SK-N-SH treated with all-trans-retinoic acid at 6 μM for 48 hours (cell line): Measurements from ENCODE around the gene CADM2.
"Not testable (repeated sequence)": the region's sequence is repeated elsewhere in the genome, so short reads cannot be mapped to it uniquely, and the experiment has no call there.

Experiments used
- ATAC-seq: fragments of 200-7000 bp; cut with Tn5 transposase; 3 replicates; pipeline ENCODE4 v1.9.1; 2020; ENCODE audit warnings: mild to moderate bottlenecking, moderate library complexity
- ARNTL ChIP-seq: fragments of 450-650 bp; formaldehyde crosslinking; IDR thresholded peaks from 2 replicates; pipeline ENCODE4 v1.5.0; 2020; ENCODE audit warnings: low read depth, mild to moderate bottlenecking, moderate library complexity, borderline replicate concordance
- BACH2 ChIP-seq: fragments of 250-450 bp; sonication (Bioruptor Pico); IDR thresholded peaks from 2 replicates; pipeline ENCODE4 v1.9.0; 2021; ENCODE audit warnings: mild to moderate bottlenecking, borderline replicate concordance
- CSDC2 ChIP-seq: fragments of 250-450 bp; sonication (Bioruptor Pico); IDR thresholded peaks from 2 replicates; pipeline ENCODE4 v1.5.0; 2020; ENCODE audit warnings: mild to moderate bottlenecking, moderate library complexity
- ESRRG ChIP-seq: fragments of 250-450 bp; sonication (Bioruptor Pico); IDR thresholded peaks from 2 replicates; pipeline ENCODE4 v1.6.1; 2021; ENCODE audit warnings: mild to moderate bottlenecking
- GLIS3 ChIP-seq: fragments of 250-450 bp; sonication (Bioruptor Pico); IDR thresholded peaks from 2 replicates; pipeline ENCODE4 v1.5.0; 2020; ENCODE audit warnings: mild to moderate bottlenecking, moderate library complexity
- ISL1 ChIP-seq: fragments of 250-450 bp; sonication (Bioruptor Pico); IDR thresholded peaks from 2 replicates; pipeline ENCODE4 v2.1.2; 2022; ENCODE audit warnings: mild to moderate bottlenecking, moderate library complexity
- OSR1 ChIP-seq: fragments of 250-450 bp; sonication (Bioruptor Pico); IDR thresholded peaks from 2 replicates; pipeline ENCODE4 v1.8.0; 2022; ENCODE audit warnings: moderate library complexity, mild to moderate bottlenecking, inconsistent platforms
- PPARA ChIP-seq: fragments of 250-450 bp; sonication (Bioruptor Pico); IDR thresholded peaks from 2 replicates; pipeline ENCODE4 v1.5.0; 2020; ENCODE audit warnings: mild to moderate bottlenecking, borderline replicate concordance
- RARB ChIP-seq: fragments of 250-450 bp; sonication (Bioruptor Pico); IDR thresholded peaks from 2 replicates; pipeline ENCODE4 v1.8.0; 2021; ENCODE audit warnings: mild to moderate bottlenecking, moderate library complexity
- SNAI2 ChIP-seq: fragments of 250-450 bp; sonication (Bioruptor Pico); IDR thresholded peaks from 2 replicates; pipeline ENCODE4 v1.5.0; 2020; ENCODE audit warnings: mild to moderate bottlenecking, moderate library complexity
- TCF4 ChIP-seq: fragments of 250-450 bp; sonication (Bioruptor Pico); IDR thresholded peaks from 2 replicates; pipeline ENCODE4 v1.8.0; 2021; ENCODE audit warnings: mild to moderate bottlenecking, moderate library complexity, borderline replicate concordance
- TOX ChIP-seq: fragments of 250-450 bp; sonication (Bioruptor Pico); IDR thresholded peaks from 2 replicates; pipeline ENCODE4 v1.8.0; 2021; ENCODE audit warnings: mild to moderate bottlenecking, moderate library complexity, borderline replicate concordance
- ZC3H10 ChIP-seq: fragments of 250-450 bp; sonication (Bioruptor Pico); IDR thresholded peaks from 2 replicates; pipeline ENCODE4 v1.5.1; 2021; ENCODE audit warnings: mild to moderate bottlenecking, moderate library complexity
- ZFP3 ChIP-seq: fragments of 250-450 bp; sonication (Bioruptor Pico); IDR thresholded peaks from 2 replicates; pipeline ENCODE4 v1.5.0; 2020; ENCODE audit warnings: mild to moderate bottlenecking, moderate library complexity
- ZFP30 ChIP-seq: fragments of 450-650 bp; formaldehyde crosslinking; IDR thresholded peaks from 2 replicates; pipeline ENCODE4 v1.5.0; 2022; ENCODE audit warnings: mild to moderate bottlenecking, moderate library complexity
- ZNF565 ChIP-seq: fragments of 450-650 bp; formaldehyde crosslinking; conservative IDR thresholded peaks from 2 replicates; pipeline ENCODE4 v1.5.0; 2020; ENCODE audit warnings: low read depth, mild to moderate bottlenecking, moderate library complexity
- ZNF8 ChIP-seq: fragments of 450-650 bp; formaldehyde crosslinking; IDR thresholded peaks from 2 replicates; pipeline ENCODE4 v1.5.0; 2020; ENCODE audit warnings: mild to moderate bottlenecking, moderate library complexity
- TF ChIP-seq, protein P1 (sequence below): fragments of 250-450 bp; sonication (Bioruptor Pico); IDR thresholded peaks from 2 replicates; pipeline ENCODE4 v1.8.0; 2021; ENCODE audit warnings: low read depth, mild to moderate bottlenecking, moderate library complexity, borderline replicate concordance
- TF ChIP-seq, protein P2 (sequence below): fragments of 250-450 bp; sonication (Bioruptor Pico); IDR thresholded peaks from 2 replicates; pipeline ENCODE4 v1.8.0; 2020; ENCODE audit warnings: mild to moderate bottlenecking, moderate library complexity, borderline replicate concordance
- TF ChIP-seq, protein P3 (sequence below): fragments of 250-450 bp; sonication (Bioruptor Pico); IDR thresholded peaks from 2 replicates; pipeline ENCODE4 v1.5.1; 2020; ENCODE audit warnings: low read depth, mild to moderate bottlenecking, moderate library complexity

The CADM2 gene

DNA sequence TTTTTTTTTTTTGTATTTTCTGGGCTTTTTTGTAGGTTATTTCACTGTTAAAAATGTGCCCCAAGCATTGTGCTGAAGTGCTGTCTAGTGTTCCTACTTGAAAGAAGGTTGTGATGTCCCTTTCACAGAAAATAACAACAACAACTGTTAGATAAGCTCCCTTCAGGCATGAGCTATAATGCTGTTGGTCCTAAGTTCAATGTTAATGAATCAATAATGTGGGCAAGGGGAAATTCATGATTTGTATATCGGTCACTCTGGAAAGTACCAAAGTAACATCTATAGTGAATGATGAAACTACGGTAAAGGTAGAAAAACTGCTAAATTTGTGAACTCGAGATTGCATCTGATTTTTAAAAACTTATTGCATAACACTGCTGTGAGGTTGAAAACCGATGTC, 539.4 kb downstream of the CADM2 start (continued):
- no peak for TF ChIP-seq ARNTL

DNA sequence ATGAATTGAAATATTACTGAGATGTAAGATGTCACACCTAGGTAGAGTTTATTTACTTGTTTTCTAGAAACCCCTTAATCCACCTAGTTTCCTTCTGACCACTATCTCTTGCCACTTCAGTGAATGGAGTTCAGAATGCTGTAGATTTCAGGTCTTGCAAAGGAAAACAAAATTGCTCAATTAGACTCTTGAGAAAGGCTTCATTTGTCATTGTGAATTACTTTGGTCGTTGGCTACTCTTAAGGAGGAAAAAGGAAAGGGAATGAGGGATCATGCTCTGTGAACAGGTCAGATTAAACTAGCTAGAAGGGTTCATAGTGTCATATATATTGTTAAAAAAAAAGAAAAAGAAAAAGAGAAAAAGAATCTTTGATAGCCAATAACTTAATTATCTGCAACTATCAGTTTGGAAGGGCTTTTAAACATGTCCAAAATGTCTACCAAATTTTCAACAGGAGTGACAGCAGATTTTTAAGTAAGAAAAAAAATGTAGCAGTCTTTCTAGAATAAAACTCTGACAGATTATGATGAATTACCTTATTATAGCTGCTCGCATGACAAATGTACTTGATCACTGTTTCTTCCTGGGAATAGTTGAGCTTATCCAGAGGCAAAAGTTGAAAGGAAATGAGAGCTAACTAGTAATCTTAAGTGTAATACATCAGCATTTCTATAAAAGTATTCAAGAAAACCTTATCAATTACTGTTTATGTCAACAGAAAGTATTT, 543.5 kb downstream of the CADM2 start:
- ATAC-seq = no peak
- TF ChIP-seq TCF4 (CRISPR knock-in tag) = no peak
- 0 out of 2 replicates have a peak, but pooled peaks have one; percentile 11 for TF ChIP-seq ISL1 (CRISPR knock-in tag)
- no peak for TF ChIP-seq ZC3H10 (CRISPR knock-in tag)

DNA sequence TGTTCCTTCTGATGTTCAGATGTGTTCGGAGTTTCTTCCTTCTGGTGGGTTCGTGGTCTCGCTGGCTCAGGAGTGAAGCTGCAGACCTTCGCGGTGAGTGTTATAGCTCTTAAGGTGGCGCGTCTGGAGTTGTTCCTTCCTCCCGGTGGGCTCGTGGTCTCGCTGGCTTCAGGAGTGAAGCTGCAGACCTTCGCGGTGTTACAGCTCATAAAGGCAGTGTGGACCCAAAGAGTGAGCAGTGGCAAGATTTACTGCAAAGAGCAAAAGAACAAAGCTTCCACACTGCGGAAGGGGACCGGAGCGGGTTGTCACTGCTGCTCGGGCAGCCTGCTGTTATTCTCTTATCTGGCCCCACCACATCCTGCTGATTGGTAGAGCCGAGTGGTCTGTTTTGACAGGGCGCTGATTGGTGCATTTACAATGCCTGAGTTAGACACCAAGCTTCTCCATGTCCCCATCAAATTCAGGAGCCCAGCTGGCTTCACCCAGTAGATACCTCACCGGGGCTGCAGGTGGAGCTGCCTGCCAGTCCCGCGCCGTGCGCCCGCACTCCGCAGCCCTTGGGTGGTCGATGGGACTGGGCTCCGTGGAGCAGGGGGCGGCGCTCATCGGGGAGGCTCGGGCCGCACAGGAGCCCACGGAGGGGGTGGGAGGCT, 545.5 kb downstream of the CADM2 start:
- ATAC-seq = peak; percentile 75
- TF ChIP-seq ZFP3 (CRISPR knock-in tag) = peak; percentile 50; the same call in 1 of the 2 replicates

DNA sequence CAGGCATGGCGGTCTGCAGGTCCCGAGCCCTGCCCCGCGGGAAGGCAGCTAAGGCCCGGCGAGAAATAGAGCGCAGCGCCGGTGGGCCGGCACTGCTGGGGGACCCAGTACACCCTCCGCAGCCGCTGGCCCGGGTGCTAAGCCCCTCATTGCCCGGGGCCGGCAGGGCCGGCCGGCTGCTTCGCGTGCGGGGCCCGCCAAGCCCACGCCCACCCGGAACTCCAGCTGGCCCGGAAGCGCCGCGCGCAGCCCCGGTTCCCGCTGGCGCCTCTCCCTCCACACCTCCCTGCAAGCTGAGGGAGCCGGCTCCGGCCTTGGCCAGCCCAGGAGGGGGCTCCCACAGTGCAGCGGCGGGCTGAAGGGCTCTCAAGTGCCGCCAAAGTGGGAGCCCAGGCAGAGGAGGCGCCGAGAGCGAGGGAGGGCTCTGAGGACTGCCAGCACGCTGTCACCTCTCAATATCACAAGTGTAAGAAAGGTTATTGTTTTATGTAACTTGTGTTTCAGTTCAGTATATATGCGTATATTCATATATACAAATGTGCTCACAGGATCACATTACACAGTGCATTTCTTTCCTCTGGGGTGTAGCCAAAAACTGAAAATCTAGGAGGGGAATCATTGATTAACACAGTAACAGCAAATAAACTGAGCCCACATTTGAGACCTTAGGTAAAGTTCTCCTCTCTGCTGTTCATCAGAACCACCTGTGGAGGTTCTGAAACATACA, 546.2 kb downstream of the CADM2 start:
- ATAC-seq = peak; percentile 61

DNA sequence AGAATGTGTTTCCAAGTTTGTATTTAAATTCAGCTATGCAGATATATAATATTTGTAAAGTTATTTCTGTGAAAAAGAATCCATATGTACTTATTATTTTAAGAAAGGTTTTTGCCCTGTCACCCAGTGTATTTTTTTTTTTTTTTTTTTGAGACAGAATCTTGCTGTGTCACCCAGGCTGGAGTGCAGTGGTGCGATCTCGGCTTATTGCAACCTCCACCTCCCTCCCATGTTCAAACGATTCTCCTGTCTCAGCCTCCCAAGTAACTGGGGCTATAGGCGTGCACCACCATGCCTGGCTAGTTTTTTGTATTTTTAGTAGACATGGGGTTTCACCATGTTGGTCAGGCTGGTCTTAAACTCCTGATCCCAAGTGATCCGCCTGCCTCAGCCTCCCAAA, 548.3 kb downstream of the CADM2 start:
- ATAC-seq = not testable (repeated sequence)

DNA sequence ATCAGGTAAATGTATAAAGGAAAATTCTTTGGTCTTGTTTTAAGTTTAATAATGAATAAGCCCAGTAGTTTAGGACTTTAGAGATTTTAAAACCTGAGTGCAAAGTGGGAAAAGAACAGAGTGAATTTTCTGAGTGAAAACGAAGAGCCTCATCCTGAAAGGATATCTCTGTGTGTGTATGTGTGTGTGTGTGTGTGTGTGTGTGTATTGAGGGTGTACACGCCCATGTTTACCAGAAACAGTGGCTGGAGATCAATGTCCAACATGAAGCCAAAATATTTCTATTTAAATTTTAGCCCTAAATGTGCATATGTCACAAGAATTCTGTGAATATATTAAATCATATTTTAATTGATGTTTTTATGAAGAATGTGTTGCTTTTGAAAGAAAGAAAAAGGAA, 549.9 kb downstream of the CADM2 start:
- TF ChIP-seq PPARA (CRISPR knock-in tag) = no peak
- TF ChIP-seq ARNTL = no peak
- no peak for TF ChIP-seq GLIS3
- no peak for TF ChIP-seq SNAI2 (CRISPR knock-in tag)
- TF ChIP-seq OSR1 (CRISPR knock-in tag) = no peak
- no peak for TF ChIP-seq BACH2 (CRISPR knock-in tag)
- TF ChIP-seq ZNF8 = no peak
- TF ChIP-seq TCF4 (CRISPR knock-in tag) = no peak
- TF ChIP-seq, protein P1, sequence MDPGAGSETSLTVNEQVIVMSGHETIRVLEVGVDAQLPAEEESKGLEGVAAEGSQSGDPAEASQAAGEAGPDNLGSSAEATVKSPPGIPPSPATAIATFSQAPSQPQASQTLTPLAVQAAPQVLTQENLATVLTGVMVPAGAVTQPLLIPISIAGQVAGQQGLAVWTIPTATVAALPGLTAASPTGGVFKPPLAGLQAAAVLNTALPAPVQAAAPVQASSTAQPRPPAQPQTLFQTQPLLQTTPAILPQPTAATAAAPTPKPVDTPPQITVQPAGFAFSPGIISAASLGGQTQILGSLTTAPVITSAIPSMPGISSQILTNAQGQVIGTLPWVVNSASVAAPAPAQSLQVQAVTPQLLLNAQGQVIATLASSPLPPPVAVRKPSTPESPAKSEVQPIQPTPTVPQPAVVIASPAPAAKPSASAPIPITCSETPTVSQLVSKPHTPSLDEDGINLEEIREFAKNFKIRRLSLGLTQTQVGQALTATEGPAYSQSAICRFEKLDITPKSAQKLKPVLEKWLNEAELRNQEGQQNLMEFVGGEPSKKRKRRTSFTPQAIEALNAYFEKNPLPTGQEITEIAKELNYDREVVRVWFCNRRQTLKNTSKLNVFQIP (CRISPR knock-in tag) = no peak
- no peak for TF ChIP-seq RARB (CRISPR knock-in tag)
- TF ChIP-seq ISL1 (CRISPR knock-in tag) = no peak
- no peak for TF ChIP-seq ZFP3 (CRISPR knock-in tag)
- TF ChIP-seq CSDC2 (CRISPR knock-in tag) = no peak
- TF ChIP-seq, all 23 proteins: peak for 0
- no peak for ATAC-seq

DNA sequence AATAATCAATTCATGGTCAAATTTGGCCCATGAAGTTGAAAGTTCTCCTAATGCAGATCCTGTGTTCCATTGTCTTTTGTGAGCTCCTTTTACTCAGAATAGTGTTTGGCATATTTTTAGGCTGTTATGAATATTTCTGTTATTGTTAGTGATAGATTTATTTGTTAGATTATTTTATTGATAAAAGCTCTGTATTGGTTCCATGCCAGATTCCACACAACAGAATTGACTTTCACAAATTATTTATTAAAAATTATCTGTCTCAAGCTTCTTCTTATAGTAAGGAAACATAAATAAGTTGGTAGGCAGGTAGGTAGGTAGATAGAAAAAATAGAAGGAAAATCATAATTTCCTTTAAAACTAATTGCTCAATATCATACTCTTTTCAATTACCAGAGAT, 557.4 kb downstream of the CADM2 start:
- no peak for TF ChIP-seq TOX (CRISPR knock-in tag)
- TF ChIP-seq ZFP30 (CRISPR knock-in tag) = no peak
- TF ChIP-seq OSR1 (CRISPR knock-in tag) = no peak
- TF ChIP-seq TCF4 (CRISPR knock-in tag) = no peak
- TF ChIP-seq RARB (CRISPR knock-in tag) = no peak
- no peak for TF ChIP-seq PPARA (CRISPR knock-in tag)
- no peak for TF ChIP-seq SNAI2 (CRISPR knock-in tag)
- TF ChIP-seq ZNF565 (CRISPR knock-in tag) = no peak
- TF ChIP-seq ZC3H10 (CRISPR knock-in tag) = no peak
- TF ChIP-seq, protein P2, sequence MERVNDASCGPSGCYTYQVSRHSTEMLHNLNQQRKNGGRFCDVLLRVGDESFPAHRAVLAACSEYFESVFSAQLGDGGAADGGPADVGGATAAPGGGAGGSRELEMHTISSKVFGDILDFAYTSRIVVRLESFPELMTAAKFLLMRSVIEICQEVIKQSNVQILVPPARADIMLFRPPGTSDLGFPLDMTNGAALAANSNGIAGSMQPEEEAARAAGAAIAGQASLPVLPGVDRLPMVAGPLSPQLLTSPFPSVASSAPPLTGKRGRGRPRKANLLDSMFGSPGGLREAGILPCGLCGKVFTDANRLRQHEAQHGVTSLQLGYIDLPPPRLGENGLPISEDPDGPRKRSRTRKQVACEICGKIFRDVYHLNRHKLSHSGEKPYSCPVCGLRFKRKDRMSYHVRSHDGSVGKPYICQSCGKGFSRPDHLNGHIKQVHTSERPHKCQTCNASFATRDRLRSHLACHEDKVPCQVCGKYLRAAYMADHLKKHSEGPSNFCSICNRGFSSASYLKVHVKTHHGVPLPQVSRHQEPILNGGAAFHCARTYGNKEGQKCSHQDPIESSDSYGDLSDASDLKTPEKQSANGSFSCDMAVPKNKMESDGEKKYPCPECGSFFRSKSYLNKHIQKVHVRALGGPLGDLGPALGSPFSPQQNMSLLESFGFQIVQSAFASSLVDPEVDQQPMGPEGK (CRISPR knock-in tag) = no peak
- TF ChIP-seq ISL1 (CRISPR knock-in tag) = no peak
- TF ChIP-seq GLIS3 = no peak
- no peak for TF ChIP-seq ZFP3 (CRISPR knock-in tag)
- TF ChIP-seq, protein P3, sequence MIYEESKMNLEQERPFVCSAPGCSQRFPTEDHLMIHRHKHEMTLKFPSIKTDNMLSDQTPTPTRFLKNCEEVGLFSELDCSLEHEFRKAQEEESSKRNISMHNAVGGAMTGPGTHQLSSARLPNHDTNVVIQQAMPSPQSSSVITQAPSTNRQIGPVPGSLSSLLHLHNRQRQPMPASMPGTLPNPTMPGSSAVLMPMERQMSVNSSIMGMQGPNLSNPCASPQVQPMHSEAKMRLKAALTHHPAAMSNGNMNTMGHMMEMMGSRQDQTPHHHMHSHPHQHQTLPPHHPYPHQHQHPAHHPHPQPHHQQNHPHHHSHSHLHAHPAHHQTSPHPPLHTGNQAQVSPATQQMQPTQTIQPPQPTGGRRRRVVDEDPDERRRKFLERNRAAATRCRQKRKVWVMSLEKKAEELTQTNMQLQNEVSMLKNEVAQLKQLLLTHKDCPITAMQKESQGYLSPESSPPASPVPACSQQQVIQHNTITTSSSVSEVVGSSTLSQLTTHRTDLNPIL = no peak
- no peak for TF ChIP-seq ESRRG
- TF ChIP-seq, all 23 proteins: peak for 0
- no peak for ATAC-seq
